ENCODE measurements around the gene TANGO6.

The TANGO6 gene

DNA sequence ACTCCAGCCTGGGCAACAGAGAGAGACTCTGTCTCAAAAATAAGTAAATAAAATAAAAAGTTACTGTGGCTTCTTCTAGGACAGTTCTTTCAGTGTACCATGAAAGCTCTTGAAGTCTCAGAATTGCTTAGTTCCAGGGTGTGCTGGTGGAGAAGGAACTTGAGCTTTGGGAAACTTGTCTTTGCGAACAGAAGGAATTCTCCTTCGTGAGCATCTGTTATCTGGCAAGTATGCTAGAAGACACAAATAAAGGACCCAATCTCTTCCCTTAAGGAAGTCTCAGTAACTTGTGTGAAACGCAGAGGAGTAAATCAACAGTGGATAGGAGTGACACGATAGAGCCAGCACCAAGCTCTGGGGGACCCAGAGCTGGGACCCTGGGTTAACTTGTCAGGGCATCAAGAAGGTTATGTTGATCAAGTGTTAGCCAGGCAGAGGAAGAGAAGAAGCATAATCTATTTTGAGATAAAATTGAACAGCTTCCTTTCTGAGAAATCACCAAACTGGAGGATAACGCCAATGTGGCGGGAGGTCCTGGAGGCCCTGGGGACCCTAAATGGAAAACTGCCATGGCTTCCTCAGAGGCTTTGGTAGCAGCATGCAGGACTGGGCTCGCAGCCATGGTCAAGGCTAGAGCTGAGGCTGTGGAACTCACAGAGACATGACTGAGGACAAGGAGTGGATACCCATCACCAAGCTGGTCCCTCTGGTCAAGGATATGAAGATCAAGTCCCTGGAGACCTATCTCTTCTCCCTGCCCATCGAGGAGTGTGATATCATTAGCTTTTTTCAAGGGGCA lies 190.0 kb downstream of the TANGO6 start:
- ATAC-seq (ENCODE audit: low read depth) (no peak), DNase-seq (ENCODE audit: low spot score) (no peak)
- TF ChIP-seq, protein P1, sequence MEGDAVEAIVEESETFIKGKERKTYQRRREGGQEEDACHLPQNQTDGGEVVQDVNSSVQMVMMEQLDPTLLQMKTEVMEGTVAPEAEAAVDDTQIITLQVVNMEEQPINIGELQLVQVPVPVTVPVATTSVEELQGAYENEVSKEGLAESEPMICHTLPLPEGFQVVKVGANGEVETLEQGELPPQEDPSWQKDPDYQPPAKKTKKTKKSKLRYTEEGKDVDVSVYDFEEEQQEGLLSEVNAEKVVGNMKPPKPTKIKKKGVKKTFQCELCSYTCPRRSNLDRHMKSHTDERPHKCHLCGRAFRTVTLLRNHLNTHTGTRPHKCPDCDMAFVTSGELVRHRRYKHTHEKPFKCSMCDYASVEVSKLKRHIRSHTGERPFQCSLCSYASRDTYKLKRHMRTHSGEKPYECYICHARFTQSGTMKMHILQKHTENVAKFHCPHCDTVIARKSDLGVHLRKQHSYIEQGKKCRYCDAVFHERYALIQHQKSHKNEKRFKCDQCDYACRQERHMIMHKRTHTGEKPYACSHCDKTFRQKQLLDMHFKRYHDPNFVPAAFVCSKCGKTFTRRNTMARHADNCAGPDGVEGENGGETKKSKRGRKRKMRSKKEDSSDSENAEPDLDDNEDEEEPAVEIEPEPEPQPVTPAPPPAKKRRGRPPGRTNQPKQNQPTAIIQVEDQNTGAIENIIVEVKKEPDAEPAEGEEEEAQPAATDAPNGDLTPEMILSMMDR (IDR thresholded peaks at IDR 0.05; ENCODE audit: poor library complexity, severe bottlenecking) = no peak
- no peaks in the 10 kb centered on the region for H3K27me3 ChIP-seq (ENCODE audit: insufficient read depth, poor library complexity, severe bottlenecking)
- no peaks in the 10 kb centered on the region for H3K4me1 ChIP-seq (ENCODE audit: insufficient read depth, poor library complexity, severe bottlenecking)
- no peak overlapping the region for H3K4me3 ChIP-seq (ENCODE audit: severe bottlenecking)
- H3K9me3 ChIP-seq (ENCODE audit: severe bottlenecking) = no peaks in the 10 kb centered on the region
- no peak overlapping the region for H3K27ac ChIP-seq (ENCODE audit: poor library complexity, severe bottlenecking)
- H3K36me3 ChIP-seq (ENCODE audit: low read depth) = no peaks in the 10 kb centered on the region; the same call in 1 of the 2 replicates

DNA sequence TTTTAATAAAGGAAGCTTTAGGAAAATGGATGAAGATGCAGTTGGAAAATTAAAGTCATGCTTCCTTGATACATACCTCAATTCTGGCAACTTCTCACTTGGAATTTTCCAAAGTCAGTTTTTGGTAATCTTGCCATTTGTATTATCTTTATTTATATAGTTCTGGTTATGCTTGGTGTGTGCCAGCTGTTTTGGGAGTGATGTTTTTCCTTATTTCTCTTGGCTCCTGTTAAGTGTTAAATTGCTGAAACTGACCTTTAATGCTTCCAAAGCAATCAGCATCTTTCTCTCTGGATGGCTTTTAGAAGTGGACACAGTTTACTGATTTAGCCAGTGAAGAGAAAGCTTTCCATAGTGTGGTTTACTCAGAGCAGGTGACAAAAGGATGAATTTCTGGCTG lies 192.0 kb downstream of the TANGO6 start:
- H3K27me3 ChIP-seq (ENCODE audit: insufficient read depth, poor library complexity, severe bottlenecking) = no peaks in the 10 kb centered on the region
- no peaks in the 10 kb centered on the region for H3K9me3 ChIP-seq (ENCODE audit: severe bottlenecking)
- H3K36me3 ChIP-seq (ENCODE audit: low read depth) = no peaks in the 10 kb centered on the region
- DNase-seq (ENCODE audit: low spot score) = no peak
- no peak overlapping the region for H3K27ac ChIP-seq (ENCODE audit: poor library complexity, severe bottlenecking)
- TF ChIP-seq, protein P1 (IDR thresholded peaks at IDR 0.05; ENCODE audit: poor library complexity, severe bottlenecking) = no peak
- no peak overlapping the region for H3K4me3 ChIP-seq (ENCODE audit: severe bottlenecking)
- ATAC-seq (ENCODE audit: low read depth) = no peak
- H3K4me1 ChIP-seq (ENCODE audit: insufficient read depth, poor library complexity, severe bottlenecking) = peaks cover 11% of the 10 kb centered on the region

DNA sequence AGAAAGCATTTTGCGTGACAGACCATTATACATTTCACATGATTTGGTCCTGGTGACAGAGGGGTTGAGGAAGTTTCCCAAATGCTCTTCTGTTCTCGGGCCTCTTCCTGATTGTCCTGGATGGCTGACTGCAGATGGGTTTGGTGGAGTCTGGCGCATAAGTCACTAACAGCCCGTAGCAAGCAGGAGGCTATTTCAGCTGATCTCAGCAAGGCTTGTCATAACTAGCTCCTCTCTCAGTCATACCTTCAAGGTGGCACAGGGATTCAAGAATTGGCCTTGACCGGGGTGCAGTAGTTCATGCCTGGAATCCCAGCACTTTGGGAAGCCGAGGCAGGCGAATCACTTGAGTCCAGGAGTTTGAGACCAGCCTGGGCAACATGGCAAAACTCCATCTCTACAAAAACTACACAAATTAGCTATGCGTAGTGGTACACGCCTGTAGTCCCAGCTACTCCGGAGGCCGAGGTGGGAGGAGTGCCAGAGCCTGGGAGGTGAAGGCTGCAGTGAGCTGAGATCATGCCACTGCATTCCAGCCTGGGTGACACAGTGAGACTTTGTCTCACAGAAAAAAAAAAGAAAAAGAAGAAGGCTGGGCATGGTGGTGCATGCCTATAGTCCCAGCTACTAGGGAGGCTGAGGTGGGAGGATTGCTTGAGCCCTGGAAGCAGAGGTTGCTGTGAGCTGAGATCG lies 193.2 kb downstream of the TANGO6 start:
- H3K9me3 ChIP-seq (ENCODE audit: severe bottlenecking) = peaks cover 1% of the 10 kb centered on the region
- TF ChIP-seq, protein P1 (IDR thresholded peaks at IDR 0.05; ENCODE audit: poor library complexity, severe bottlenecking) = no peak
- no peaks in the 10 kb centered on the region for H3K27me3 ChIP-seq (ENCODE audit: insufficient read depth, poor library complexity, severe bottlenecking)
- H3K36me3 ChIP-seq (ENCODE audit: low read depth) = peaks cover 6% of the 10 kb centered on the region
- peaks cover 18% of the 10 kb centered on the region for H3K4me1 ChIP-seq (ENCODE audit: insufficient read depth, poor library complexity, severe bottlenecking)
- H3K27ac ChIP-seq (ENCODE audit: poor library complexity, severe bottlenecking) = no peak overlapping the region
- no peak overlapping the region for H3K4me3 ChIP-seq (ENCODE audit: severe bottlenecking)
- no peak for DNase-seq (ENCODE audit: low spot score)
- ATAC-seq (ENCODE audit: low read depth) = no peak

DNA sequence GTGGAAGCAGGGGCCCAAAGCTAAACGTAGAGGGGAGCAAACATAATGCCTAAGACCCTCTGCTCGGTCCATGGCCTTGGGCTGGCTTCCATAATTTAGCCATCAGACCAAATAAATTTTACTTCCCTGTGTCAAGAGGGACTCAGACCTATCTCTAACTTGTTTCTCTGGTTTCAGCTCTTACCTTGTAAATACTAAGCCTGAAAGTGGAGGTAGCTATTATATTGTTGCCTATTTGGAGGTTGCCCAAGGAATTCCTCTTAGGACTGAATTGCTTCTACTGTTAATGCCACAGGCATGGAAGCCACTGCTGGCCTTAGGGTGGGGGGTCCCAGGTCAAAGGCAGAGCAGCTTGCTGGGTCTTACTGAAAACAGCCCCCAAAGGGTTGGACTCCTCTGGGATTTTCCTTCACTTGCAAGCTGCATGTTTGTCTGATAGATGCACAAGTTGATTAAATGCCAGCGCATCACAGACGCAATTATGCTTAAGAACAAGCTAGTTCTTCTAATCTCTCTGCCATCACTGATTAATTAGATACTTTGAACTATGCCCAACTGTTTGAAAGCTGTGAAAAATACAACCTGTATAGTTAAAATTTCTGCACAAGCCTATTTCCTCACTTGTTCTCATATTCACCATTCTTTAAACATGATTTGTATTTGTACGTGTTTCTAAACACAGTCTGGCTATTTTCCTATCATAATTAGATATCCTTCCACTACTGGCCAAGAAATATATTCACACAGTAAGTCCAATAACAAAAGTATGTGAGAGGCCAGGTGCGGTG lies 194.2 kb downstream of the TANGO6 start:
- TF ChIP-seq, protein P1 (IDR thresholded peaks at IDR 0.05; ENCODE audit: poor library complexity, severe bottlenecking) = no peak
- H3K4me3 ChIP-seq (ENCODE audit: severe bottlenecking) = no peak overlapping the region
- DNase-seq (ENCODE audit: low spot score) (no peak), ATAC-seq (ENCODE audit: low read depth) (no peak)
- peaks cover 3% of the 10 kb centered on the region for H3K9me3 ChIP-seq (ENCODE audit: severe bottlenecking)
- no peaks in the 10 kb centered on the region for H3K27me3 ChIP-seq (ENCODE audit: insufficient read depth, poor library complexity, severe bottlenecking)
- H3K36me3 ChIP-seq (ENCODE audit: low read depth) = peaks cover 12% of the 10 kb centered on the region
- H3K4me1 ChIP-seq (ENCODE audit: insufficient read depth, poor library complexity, severe bottlenecking) = peaks cover 18% of the 10 kb centered on the region
- no peak overlapping the region for H3K27ac ChIP-seq (ENCODE audit: poor library complexity, severe bottlenecking)
